HEK293 (cell line): ENCODE data around the gene ABCA12.

Source experiments
- CTCF ChIA-PET: fragments of 350-600 bp; formaldehyde crosslinking; extraction: SDS; loops from one replicate; lab custom pipeline; 2021; ENCODE audit warnings: antibody characterized with exemption; lab: Yijun Ruan, JAX
- POLR2A ChIA-PET: fragments of 300-600 bp; formaldehyde crosslinking; extraction: SDS; loops from one replicate; lab custom pipeline; 2020; ENCODE audit warnings: antibody characterized with exemption, inconsistent platforms; lab: Yijun Ruan, JAX
- H3K27ac ChIP-seq: fragments of 200-500 bp; sonication (Bioruptor generic); 2 replicates; pipeline ENCODE4 v1.5.1; 2014; ENCODE audit warnings: low read depth, low read length, control low read depth, inconsistent platforms; ENCODE audit errors: extremely low read depth
- H3K36me3 ChIP-seq, 2 experiments: fragments of 200-500 bp in 1 of 2; sonication (Bioruptor generic) in 1 of 2; 1 replicate in 1 of 2; 2 replicates in 1 of 2; pipeline ENCODE4 v1.5.1; 2014 to 2017; ENCODE audit warnings: inconsistent platforms in 2 of 2, low read length in 2 of 2; ENCODE audit not compliant: control insufficient read depth in 2 of 2, insufficient read depth in 1 of 2
- H3K4me1 ChIP-seq: fragments of 200-500 bp; sonication (Bioruptor generic); 2 replicates; pipeline ENCODE4 v1.5.1; 2014; ENCODE audit warnings: mild to moderate bottlenecking, low read length, inconsistent platforms; ENCODE audit not compliant: control insufficient read depth, insufficient read depth
- H3K4me3 ChIP-seq: 2 replicates; pipeline ENCODE4 v1.5.1; 2011; ENCODE audit warnings: low read depth, mild to moderate bottlenecking, control low read depth, low read length, moderate library complexity
- H3K9me3 ChIP-seq: fragments of 200-500 bp; sonication (Bioruptor generic); 2 replicates; pipeline ENCODE4 v1.5.1; 2014; ENCODE audit warnings: low read depth, low read length, inconsistent platforms; ENCODE audit not compliant: control insufficient read depth, insufficient read depth
- FEZF1 ChIP-seq: fragments of 450-650 bp; formaldehyde crosslinking; IDR thresholded peaks from 2 replicates; pipeline ENCODE4 v1.5.1; 2016; ENCODE audit warnings: missing biosample characterization, missing genetic modification characterization
- GLI2 ChIP-seq: fragments of 450-650 bp; formaldehyde crosslinking; IDR thresholded peaks from 2 replicates; pipeline ENCODE4; 2017; ENCODE audit warnings: missing biosample characterization, missing genetic modification characterization, low read depth, borderline replicate concordance
- GLIS1 ChIP-seq: fragments of 450-650 bp; formaldehyde crosslinking; IDR thresholded peaks from 2 replicates; pipeline ENCODE4 v1.5.1; 2016; ENCODE audit warnings: missing biosample characterization, missing genetic modification characterization
- KLF7 ChIP-seq: fragments of 450-650 bp; formaldehyde crosslinking; IDR thresholded peaks from 2 replicates; pipeline ENCODE4 v1.5.1; 2016; ENCODE audit warnings: missing biosample characterization, missing genetic modification characterization, borderline replicate concordance
- SALL2 ChIP-seq: fragments of 450-650 bp; formaldehyde crosslinking; IDR thresholded peaks from 2 replicates; pipeline ENCODE4 v1.5.0; 2017; ENCODE audit warnings: missing biosample characterization, mild to moderate bottlenecking, missing genetic modification characterization, borderline replicate concordance
- ZBTB44 ChIP-seq: fragments of 450-650 bp; IDR thresholded peaks from 2 replicates; pipeline ENCODE4 v1.5.1; 2018; ENCODE audit warnings: missing biosample characterization, mild to moderate bottlenecking, missing genetic modification characterization
- ZBTB7A ChIP-seq: fragments of 450-650 bp; formaldehyde crosslinking; IDR thresholded peaks from 2 replicates; pipeline ENCODE4 v1.5.1; 2016; ENCODE audit warnings: low read depth, missing biosample characterization, missing genetic modification characterization
- ZFP69B ChIP-seq: fragments of 450-650 bp; formaldehyde crosslinking; IDR thresholded peaks from 2 replicates; pipeline ENCODE4 v1.5.1; 2016; ENCODE audit warnings: missing biosample characterization, missing genetic modification characterization
- ZNF274 ChIP-seq, 2 experiments: fragments of 200-500 bp in 1 of 2; fragments of 450-650 bp in 1 of 2; sonication (Bioruptor generic) in 1 of 2; formaldehyde crosslinking in 1 of 2; IDR thresholded peaks; 2 replicates each; pipeline versions ENCODE4 v1.5.1 to v1.6.1; 2014 to 2016; ENCODE audit warnings: borderline replicate concordance in 1 of 2, inconsistent platforms in 1 of 2, low read length in 1 of 2, missing biosample characterization in 1 of 2, missing genetic modification characterization in 1 of 2
- ZNF311 ChIP-seq: fragments of 450-650 bp; formaldehyde crosslinking; IDR thresholded peaks from 2 replicates; pipeline ENCODE4 v1.5.1; 2017; ENCODE audit warnings: missing biosample characterization, missing genetic modification characterization, borderline replicate concordance
- ZNF423 ChIP-seq: fragments of 450-650 bp; formaldehyde crosslinking; IDR thresholded peaks from 2 replicates; pipeline ENCODE4 v1.5.1; 2016; ENCODE audit warnings: missing biosample characterization, missing genetic modification characterization
- ZNF548 ChIP-seq: fragments of 450-650 bp; formaldehyde crosslinking; IDR thresholded peaks from 2 replicates; pipeline ENCODE4 v1.5.1; 2016; ENCODE audit warnings: missing biosample characterization, missing genetic modification characterization
- ZNF558 ChIP-seq: fragments of 450-650 bp; formaldehyde crosslinking; IDR thresholded peaks from 2 replicates; pipeline ENCODE4 v1.5.1; 2016; ENCODE audit warnings: missing biosample characterization, missing genetic modification characterization
- ZNF596 ChIP-seq: fragments of 450-650 bp; IDR thresholded peaks from 2 replicates; pipeline ENCODE4 v1.5.0; 2018; ENCODE audit warnings: missing biosample characterization, mild to moderate bottlenecking, missing genetic modification characterization, moderate library complexity
- ZNF626 ChIP-seq: fragments of 450-650 bp; sonication (Bioruptor Pico); formaldehyde crosslinking; IDR thresholded peaks from 2 replicates; pipeline ENCODE4 v1.5.1; 2018; ENCODE audit warnings: missing biosample characterization, missing genetic modification characterization, inconsistent platforms
- ZNF629 ChIP-seq: fragments of 450-650 bp; formaldehyde crosslinking; IDR thresholded peaks from 2 replicates; pipeline ENCODE4 v1.5.1; 2017; ENCODE audit warnings: missing biosample characterization, missing genetic modification characterization
- ZNF654 ChIP-seq: fragments of 450-650 bp; formaldehyde crosslinking; IDR thresholded peaks from 2 replicates; pipeline ENCODE4 v1.5.1; 2016; ENCODE audit warnings: low read depth, missing biosample characterization, missing genetic modification characterization
- ZNF791 ChIP-seq: fragments of 450-650 bp; formaldehyde crosslinking; IDR thresholded peaks from 2 replicates; pipeline ENCODE4 v1.5.1; 2016; ENCODE audit warnings: missing biosample characterization, missing genetic modification characterization
- ZNF792 ChIP-seq: fragments of 450-650 bp; formaldehyde crosslinking; IDR thresholded peaks from 2 replicates; pipeline ENCODE4 v1.5.1; 2016; ENCODE audit warnings: missing biosample characterization, missing genetic modification characterization
- ZSCAN16 ChIP-seq: fragments of 450-650 bp; formaldehyde crosslinking; IDR thresholded peaks from 2 replicates; pipeline ENCODE4 v1.5.1; 2016; ENCODE audit warnings: missing biosample characterization, missing genetic modification characterization
- TF ChIP-seq, protein P1 (sequence below): fragments of 450-650 bp; formaldehyde crosslinking; IDR thresholded peaks from 2 replicates; pipeline ENCODE4 v1.5.1; 2016; ENCODE audit warnings: missing biosample characterization, missing genetic modification characterization

Gene ABCA12

DNA sequence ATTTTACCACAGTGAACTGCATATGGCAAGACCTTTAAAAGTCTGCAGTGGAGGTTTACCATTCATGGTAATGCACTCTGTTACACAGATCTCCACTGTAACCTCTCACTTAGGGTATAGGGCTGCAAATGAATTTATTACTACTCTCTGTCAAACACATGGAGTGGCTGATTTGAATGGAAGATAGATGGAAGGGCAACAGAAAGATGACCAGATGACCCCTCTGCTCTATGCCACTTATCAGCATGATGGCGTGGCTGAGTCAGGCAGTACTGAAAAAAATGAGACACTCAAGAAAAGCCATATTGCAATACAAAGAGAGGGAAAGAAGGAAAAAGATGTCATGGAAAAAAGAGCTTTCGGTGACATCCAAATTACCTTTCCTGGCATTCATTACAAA, 72.3 kb downstream of the ABCA12 start:
- POLR2A ChIA-PET, result no interaction called here
- H3K4me1 ChIP-seq, result no peaks in the 10 kb centered on the region
- no peak overlapping the region for H3K27ac ChIP-seq
- no peaks in the 10 kb centered on the region for H3K9me3 ChIP-seq
- no peaks in the 10 kb centered on the region for H3K36me3 ChIP-seq
- CTCF ChIA-PET, result no interaction called here
- TF ChIP-seq ZNF629 (no peak), ZFP69B (tag by site-specific recombination) (no peak), SALL2 (no peak), ZBTB44 (tag by site-specific recombination) (no peak), ZNF791 (tag by site-specific recombination) (no peak), ZSCAN16 (tag by site-specific recombination) (no peak)
- H3K4me3 ChIP-seq, result no peak overlapping the region

- Histone ChIP-seq H3K27ac (no peak overlapping the region), H3K4me1 (peaks cover 3% of the 10 kb centered on the region; the same call in 1 of the 2 replicates), H3K9me3 (no peaks in the 10 kb centered on the region), H3K4me3 (no peak overlapping the region), H3K36me3 (no peaks in the 10 kb centered on the region)
- TF ChIP-seq GLIS1 (tag by site-specific recombination) (no peak), ZNF626 (no peak), ZNF274 (IDR thresholded peaks at IDR 0.05; ENCODE audit: low read length) (no peak), ZNF274 (tag by site-specific recombination; IDR thresholded peaks at IDR 0.05; ENCODE audit: borderline replicate concordance) (no peak), ZBTB7A (tag by site-specific recombination) (no peak), ZNF792 (tag by site-specific recombination) (no peak), ZNF654 (no peak), ZNF548 (tag by site-specific recombination) (no peak), GLI2 (tag by site-specific recombination) (no peak)
- ChIA-PET CTCF (interaction anchor here (0.6 kb wide), 1 partner anchor 126 kb away, joined by 4 read pairs; no protein-coding TSS in a partner anchor), POLR2A (no interaction called here)
Observed at GRCh38 chr2:215063526-215063925, 74.9 kb downstream of the ABCA12 start.

DNA sequence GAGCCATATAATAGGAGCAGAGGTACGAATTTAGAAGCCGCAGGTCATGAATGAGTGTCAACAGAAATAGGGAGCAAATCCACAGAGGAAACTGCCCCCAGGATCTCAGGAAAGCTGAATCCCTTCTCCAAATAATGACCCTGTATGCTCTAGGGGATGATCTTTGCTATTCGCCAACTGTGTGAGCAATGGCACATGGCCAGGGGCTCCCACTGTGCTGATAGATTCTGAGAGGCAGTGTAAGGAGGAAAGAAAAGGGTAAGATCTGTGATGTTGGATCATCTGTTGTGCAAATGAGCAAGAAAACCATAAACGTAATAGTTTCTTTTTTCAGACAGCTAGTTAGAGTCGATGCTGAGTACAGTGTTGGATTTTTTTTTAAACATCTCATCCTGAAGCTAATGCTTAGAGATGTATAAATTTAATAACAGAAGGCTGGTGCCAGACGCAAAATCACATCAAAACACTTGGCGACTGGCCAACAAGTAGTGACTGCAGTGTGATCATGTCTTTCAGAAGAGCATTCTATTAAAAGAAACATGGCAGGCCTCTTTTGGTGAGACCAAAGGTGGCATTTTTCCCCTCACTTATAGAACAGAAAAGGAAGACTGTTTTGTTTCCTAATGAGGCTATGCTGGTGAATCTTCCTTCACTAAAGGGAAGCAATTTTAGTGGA, 77.4 kb downstream of the ABCA12 start:
- Histone ChIP-seq H3K9me3 (no peaks in the 10 kb centered on the region), H3K27ac (no peak overlapping the region), H3K4me1 (peaks cover 3% of the 10 kb centered on the region; the same call in 1 of the 2 replicates), H3K4me3 (no peak overlapping the region), H3K36me3 (no peaks in the 10 kb centered on the region)
- ChIA-PET CTCF (interaction anchor here (0.6 kb wide), 2 partner anchors 122 to 442 kb away, joined by 3 read pairs; no protein-coding TSS in a partner anchor), POLR2A (no interaction called here)
- TF ChIP-seq ZNF596 (tag by site-specific recombination) (no peak), ZNF311 (no peak), KLF7 (tag by site-specific recombination) (no peak), ZNF423 (no peak), ZNF558 (tag by site-specific recombination) (no peak), ZNF626 (no peak), FEZF1 (peak; percentile 28; the same call in 1 of the 2 replicates)
- TF ChIP-seq, protein P1, sequence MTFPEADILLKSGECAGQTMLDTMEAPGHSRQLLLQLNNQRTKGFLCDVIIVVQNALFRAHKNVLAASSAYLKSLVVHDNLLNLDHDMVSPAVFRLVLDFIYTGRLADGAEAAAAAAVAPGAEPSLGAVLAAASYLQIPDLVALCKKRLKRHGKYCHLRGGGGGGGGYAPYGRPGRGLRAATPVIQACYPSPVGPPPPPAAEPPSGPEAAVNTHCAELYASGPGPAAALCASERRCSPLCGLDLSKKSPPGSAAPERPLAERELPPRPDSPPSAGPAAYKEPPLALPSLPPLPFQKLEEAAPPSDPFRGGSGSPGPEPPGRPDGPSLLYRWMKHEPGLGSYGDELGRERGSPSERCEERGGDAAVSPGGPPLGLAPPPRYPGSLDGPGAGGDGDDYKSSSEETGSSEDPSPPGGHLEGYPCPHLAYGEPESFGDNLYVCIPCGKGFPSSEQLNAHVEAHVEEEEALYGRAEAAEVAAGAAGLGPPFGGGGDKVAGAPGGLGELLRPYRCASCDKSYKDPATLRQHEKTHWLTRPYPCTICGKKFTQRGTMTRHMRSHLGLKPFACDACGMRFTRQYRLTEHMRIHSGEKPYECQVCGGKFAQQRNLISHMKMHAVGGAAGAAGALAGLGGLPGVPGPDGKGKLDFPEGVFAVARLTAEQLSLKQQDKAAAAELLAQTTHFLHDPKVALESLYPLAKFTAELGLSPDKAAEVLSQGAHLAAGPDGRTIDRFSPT (tag by site-specific recombination), result no peak
